Upper lobe of right lung (tissue), 1 donor: ENCODE measurements around the gene PHKA2. TPM values are rescaled to one million over a fixed set of nuclear protein-coding genes. Genes with fewer than 3 reads are reported as not detected.
A peak's percentile ranks its signal among the peaks of the same experiment; 100 is the strongest.

Experiments
- ATAC-seq: fragments of 200-7000 bp; cut with Tn5 transposase; one replicate; pipeline ENCODE4 v1.9.1; 2020; ENCODE audit warnings: mild to moderate bottlenecking, moderate library complexity
- DNase-seq: peaks from one replicate; pipeline ENCODE4 v3.0.0-alpha.2; 2020
- H3K27ac ChIP-seq: fragments of 200-600 bp; one replicate; pipeline ENCODE4 v1.8.0; 2022
- H3K27me3 ChIP-seq: fragments of 200-600 bp; one replicate; pipeline ENCODE4 v1.8.0; 2022; ENCODE audit warnings: mild to moderate bottlenecking
- H3K36me3 ChIP-seq: fragments of 200-600 bp; one replicate; pipeline ENCODE4 v1.8.0; 2022
- H3K4me1 ChIP-seq: fragments of 200-600 bp; one replicate; pipeline ENCODE4 v1.8.0; 2022
- H3K4me3 ChIP-seq: fragments of 200-600 bp; one replicate; pipeline ENCODE4 v1.8.0; 2022; ENCODE audit warnings: mild to moderate bottlenecking
- H3K9me3 ChIP-seq: fragments of 200-600 bp; one replicate; pipeline ENCODE4 v1.8.0; 2022
- intact Hi-C: fragments of 100-400 bp; cut with DNase I; formaldehyde crosslinking; loops from one replicate; pipeline ENCODE4 v1.11.0; 2022
- total RNA-seq: library from RNA; stranded (reverse); fragmentation: NEBNext Ultra II Directional; extraction: Animal tissue kit (Norgen Biotek cat#: 25700); gene quantifications from one replicate; pipeline ENCODE4 v1.2.1, GENCODE V29; 2021
- TF ChIP-seq, protein P1 (sequence below): fragments of 200-600 bp; IDR thresholded peaks from one replicate; pipeline ENCODE4 v1.8.0; 2022; ENCODE audit warnings: antibody characterized with exemption
- donor health status: DM: no; HTN: yes; CAD: no; lungs with severe emphysema.

The PHKA2 gene
- total RNA-seq, 1 donor from 2014 or later: 25.5 TPM

DNA sequence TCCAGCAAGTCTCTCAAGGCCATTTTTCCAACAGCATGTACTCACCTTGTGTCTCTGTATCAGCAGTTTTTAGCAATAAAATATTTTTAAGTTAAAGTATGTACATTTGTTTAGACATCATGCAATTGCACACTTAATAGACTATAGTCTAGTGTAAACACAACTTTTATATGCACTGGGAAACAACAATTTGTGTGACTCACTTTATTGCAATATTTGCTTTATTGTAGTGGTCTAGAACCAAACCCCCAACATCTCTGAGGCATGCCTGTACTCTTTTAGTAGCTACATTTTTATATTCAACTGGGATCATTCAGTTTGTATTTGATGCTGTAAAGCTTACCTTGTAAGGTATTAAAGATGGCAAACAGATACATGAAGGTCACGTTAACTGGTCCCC, 14.7 kb upstream of the PHKA2 start:
- no peaks in the 10 kb centered on the region for H3K36me3 ChIP-seq
- no peaks in the 10 kb centered on the region for H3K9me3 ChIP-seq
- no peak overlapping the region for H3K4me3 ChIP-seq
- no peak overlapping the region for H3K27ac ChIP-seq
- H3K4me1 ChIP-seq: no peaks in the 10 kb centered on the region
- ATAC-seq: no peak
- DNase-seq: no peak
- H3K27me3 ChIP-seq: no peaks in the 10 kb centered on the region
- TF ChIP-seq, protein P1, sequence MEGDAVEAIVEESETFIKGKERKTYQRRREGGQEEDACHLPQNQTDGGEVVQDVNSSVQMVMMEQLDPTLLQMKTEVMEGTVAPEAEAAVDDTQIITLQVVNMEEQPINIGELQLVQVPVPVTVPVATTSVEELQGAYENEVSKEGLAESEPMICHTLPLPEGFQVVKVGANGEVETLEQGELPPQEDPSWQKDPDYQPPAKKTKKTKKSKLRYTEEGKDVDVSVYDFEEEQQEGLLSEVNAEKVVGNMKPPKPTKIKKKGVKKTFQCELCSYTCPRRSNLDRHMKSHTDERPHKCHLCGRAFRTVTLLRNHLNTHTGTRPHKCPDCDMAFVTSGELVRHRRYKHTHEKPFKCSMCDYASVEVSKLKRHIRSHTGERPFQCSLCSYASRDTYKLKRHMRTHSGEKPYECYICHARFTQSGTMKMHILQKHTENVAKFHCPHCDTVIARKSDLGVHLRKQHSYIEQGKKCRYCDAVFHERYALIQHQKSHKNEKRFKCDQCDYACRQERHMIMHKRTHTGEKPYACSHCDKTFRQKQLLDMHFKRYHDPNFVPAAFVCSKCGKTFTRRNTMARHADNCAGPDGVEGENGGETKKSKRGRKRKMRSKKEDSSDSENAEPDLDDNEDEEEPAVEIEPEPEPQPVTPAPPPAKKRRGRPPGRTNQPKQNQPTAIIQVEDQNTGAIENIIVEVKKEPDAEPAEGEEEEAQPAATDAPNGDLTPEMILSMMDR: no peak
- intact Hi-C loops: no loop called here

DNA sequence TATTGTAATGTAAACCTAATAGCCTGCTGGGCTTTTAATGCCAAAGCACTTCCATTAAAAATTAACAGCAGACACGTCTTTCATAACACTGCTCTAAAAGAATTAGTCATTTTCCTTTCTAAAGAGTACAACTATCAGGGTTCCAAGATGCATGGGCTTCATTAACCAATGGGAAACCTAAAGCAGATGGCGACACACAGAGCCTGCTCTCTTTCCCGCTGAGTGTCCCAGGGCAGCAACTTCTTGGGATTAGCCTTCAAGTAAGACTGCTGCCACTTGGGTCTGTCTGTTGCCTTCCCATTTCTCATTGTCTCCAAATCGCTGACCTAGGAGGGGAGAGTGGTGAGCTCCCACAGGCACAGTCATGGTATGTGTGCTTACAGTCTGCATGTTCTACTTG, 14.0 kb upstream of the PHKA2 start:
- no peaks in the 10 kb centered on the region for H3K9me3 ChIP-seq
- TF ChIP-seq, protein P1: no peak
- H3K4me1 ChIP-seq: no peaks in the 10 kb centered on the region
- intact Hi-C loops: no loop called here
- no peak overlapping the region for H3K27ac ChIP-seq
- DNase-seq (no peak), ATAC-seq (no peak)
- no peak overlapping the region for H3K4me3 ChIP-seq
- H3K27me3 ChIP-seq: no peaks in the 10 kb centered on the region
- no peaks in the 10 kb centered on the region for H3K36me3 ChIP-seq

DNA sequence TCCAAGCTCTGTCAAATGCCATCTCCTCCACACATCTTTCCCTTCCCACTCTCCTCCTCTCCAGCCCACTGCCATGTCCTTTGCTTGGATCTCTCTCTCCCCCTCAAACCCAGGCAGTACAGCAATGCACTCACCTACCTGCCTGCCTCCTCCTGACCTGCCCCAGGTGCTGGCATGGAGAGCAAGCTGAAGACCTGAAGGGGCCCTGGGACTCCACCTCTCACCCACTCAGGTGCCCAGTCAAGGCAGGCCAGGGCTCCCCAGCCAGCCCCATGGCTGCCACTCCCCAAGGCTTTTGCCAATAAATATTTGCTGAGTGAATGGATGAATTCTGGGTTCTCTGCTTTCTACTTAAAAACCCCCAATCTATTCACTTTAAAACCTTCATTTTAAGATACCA, 12.6 kb upstream of the PHKA2 start:
- TF ChIP-seq, protein P1: no peak
- no peaks in the 10 kb centered on the region for H3K9me3 ChIP-seq
- no peaks in the 10 kb centered on the region for H3K27me3 ChIP-seq
- DNase-seq (no peak), ATAC-seq (no peak)
- H3K4me1 ChIP-seq: no peaks in the 10 kb centered on the region
- H3K4me3 ChIP-seq: no peak overlapping the region
- intact Hi-C loops: no loop called here
- no peaks in the 10 kb centered on the region for H3K36me3 ChIP-seq
- H3K27ac ChIP-seq: no peak overlapping the region

DNA sequence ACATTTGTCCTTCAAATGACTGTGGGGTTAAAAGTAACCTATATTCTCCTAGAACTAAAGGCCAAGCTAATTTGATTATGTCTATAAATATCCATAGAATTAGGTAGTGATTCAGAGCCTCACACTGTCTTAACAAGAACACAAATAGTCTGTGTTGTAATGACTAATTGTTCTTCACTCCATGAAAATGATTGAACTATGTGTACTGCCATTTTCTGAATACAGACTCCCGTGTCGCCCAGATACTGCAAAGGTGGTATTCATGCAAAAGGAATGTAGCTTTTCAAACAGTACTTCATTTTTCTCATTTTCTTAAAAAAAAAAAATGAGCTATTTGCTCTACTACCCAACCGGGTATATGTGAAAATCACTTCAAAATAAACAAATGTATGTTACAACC, 11.3 kb upstream of the PHKA2 start:
- H3K9me3 ChIP-seq: no peaks in the 10 kb centered on the region
- DNase-seq (no peak), ATAC-seq (no peak)
- H3K27ac ChIP-seq: no peak overlapping the region
- H3K36me3 ChIP-seq: no peaks in the 10 kb centered on the region
- intact Hi-C loops: no loop called here
- H3K27me3 ChIP-seq: no peaks in the 10 kb centered on the region
- TF ChIP-seq, protein P1: no peak
- no peak overlapping the region for H3K4me3 ChIP-seq
- no peaks in the 10 kb centered on the region for H3K4me1 ChIP-seq

DNA sequence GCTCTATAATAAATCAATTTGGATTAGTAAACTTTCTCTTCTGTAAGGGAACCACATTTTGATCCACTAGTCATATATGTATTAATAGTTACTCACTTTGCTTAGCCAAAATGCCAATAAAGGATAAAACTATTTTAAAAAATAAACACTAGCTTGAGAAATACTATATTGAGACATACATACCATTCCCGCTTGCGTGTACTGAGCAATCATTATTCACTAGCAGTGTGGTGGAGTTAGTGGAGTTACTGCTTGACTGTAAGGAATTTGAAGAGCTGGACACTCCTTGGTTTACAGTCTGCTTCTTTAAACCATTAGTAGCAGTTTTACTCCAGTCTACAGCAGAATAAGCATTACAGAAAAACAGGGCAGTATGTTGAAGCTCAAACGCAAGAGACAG, 10.8 kb upstream of the PHKA2 start:
- Histone ChIP-seq H3K4me1 (no peaks in the 10 kb centered on the region), H3K4me3 (no peak overlapping the region), H3K36me3 (no peaks in the 10 kb centered on the region), H3K27ac (no peak overlapping the region), H3K27me3 (no peaks in the 10 kb centered on the region), H3K9me3 (no peaks in the 10 kb centered on the region)
- DNase-seq (no peak), ATAC-seq (peak; percentile 46)
- TF ChIP-seq, protein P1: no peak
- intact Hi-C loops: no loop called here

DNA sequence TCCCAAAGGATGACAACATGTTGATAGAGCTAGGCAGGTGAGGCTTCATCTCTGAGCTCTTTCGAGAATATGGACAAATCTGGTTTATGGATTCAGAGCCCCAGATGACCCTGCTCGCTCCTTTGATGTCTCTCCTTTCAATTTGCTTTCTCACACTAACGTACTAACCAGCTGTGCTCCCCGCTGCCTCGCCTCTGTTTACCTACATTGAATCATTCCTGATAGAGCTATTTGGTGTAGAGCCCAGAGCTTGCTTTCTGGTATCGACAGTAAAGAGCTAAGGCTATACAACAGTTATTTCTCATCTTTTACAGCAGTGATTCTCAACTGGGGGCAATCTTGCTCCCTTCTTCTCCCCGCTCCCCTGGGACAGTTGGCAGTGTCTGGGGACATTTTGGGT, 8.9 kb upstream of the PHKA2 start:
- TF ChIP-seq, protein P1: no peak
- no peak overlapping the region for H3K27ac ChIP-seq
- intact Hi-C loops: no loop called here
- no peak for ATAC-seq
- H3K9me3 ChIP-seq: no peaks in the 10 kb centered on the region
- no peak overlapping the region for H3K4me3 ChIP-seq
- no peaks in the 10 kb centered on the region for H3K36me3 ChIP-seq
- no peaks in the 10 kb centered on the region for H3K4me1 ChIP-seq
- no peak for DNase-seq
- H3K27me3 ChIP-seq: no peaks in the 10 kb centered on the region
